ENCODE measurements around the gene BBX.

- no peak for TF ChIP-seq POLR2AphosphoS5 (IDR thresholded peaks at IDR 0.05; ENCODE audit: low read depth, low read length)
- no peak for TF ChIP-seq REST (IDR thresholded peaks at IDR 0.05; ENCODE audit: insufficient read depth in 1 of 2, low read depth in 2 of 2, low read length in 2 of 2)
Observed at GRCh38 chr3:107520535-107520934, 2.2 kb upstream of the BBX start.

Measured in PFSK-1 (cell line).